MM.1S (cell line): ENCODE data around the gene CD151.

Experiments
- CTCF ChIP-seq: fragments of 300-600 bp; sonication (generic); IDR thresholded peaks from 2 replicates; pipeline ENCODE4 v1.5.1; 2016; ENCODE audit warnings: antibody characterized with exemption, low read length, mixed read lengths
- EZH2phosphoT487 ChIP-seq: fragments of 300-600 bp; sonication (generic); IDR thresholded peaks from 2 replicates; pipeline ENCODE4 v1.6.1; 2018; ENCODE audit warnings: antibody characterized with exemption, low read length

- TF ChIP-seq CTCF: no peak
- TF ChIP-seq EZH2phosphoT487: no peak
These were observed 31.5 kb upstream of the CD151 start for GRCh38 chr11:801097-801780.
